IPS-18c (cell line): ENCODE data around the gene FAM200B.
A peak's percentile ranks its signal among the peaks of the same experiment; 100 is the strongest.

Experiments
- H3K4me3 ChIP-seq: 2 replicates; pipeline ENCODE4 v1.7.0; 2013; ENCODE audit warnings: low read depth, mild to moderate bottlenecking, low read length, moderate library complexity; ENCODE audit not compliant: insufficient read depth
- H3K9me3 ChIP-seq: one replicate; pipeline ENCODE4 v1.6.1; 2013; ENCODE audit warnings: mild to moderate bottlenecking, low read length, moderate library complexity; ENCODE audit not compliant: control insufficient read depth, insufficient read depth

FAM200B gene

DNA sequence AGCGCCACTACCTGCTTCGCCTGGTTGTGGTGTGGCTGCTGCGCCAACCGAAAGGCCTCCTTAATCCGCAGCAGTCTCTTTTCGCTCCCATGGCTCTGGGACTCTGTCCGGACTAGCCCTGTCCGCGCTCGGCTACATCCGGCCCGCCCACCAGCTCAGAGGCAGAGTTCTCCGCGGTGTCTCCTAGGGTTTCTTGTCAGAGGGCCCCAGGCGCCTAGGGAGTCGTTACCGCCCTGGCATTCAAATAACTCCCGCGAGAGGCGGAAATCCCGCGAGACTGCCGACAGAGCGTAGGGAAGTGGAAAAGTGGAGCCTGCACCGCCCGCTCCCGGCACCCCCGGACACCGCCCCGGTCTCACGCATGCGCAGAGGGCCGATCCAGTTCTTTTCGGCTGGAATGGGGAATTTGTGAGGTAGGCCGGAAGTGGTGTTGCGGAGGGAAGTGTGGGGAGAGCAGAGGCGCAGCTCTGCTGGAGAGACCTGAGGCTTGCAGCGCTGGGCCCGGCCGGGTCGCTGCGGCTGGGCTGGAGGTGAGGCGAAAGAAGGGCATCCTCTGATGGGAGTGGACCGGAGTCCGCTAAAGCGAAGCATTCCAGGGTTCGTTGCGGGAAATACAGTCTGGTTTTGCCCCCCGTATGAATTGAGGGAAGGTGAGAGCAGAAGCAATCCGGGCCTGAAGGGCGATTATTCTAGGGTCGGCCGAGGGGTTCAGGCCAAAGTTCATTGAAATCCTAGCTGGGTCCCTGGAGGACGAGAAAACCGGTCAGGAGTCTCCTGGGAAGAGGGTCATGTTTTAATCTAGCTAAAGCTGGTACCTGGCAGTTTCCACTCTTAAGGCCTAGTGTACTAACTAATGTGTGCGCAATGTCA, at the start of gene FAM200B:
Gene FAM200B, plus strand, starts transcription at position 456 of the 870 bp plus-strand sequence. CDS start 5,151 bp downstream, outside the sequence.
- H3K4me3 ChIP-seq, result peak within 1 kb of the TSS; percentile 87
- H3K9me3 ChIP-seq, result no peaks in the 10 kb centered on the region

GRCh38 chr4:15636818-15637217, 44.8 kb upstream of the FAM200B start:
- Histone ChIP-seq H3K9me3 (no peaks in the 10 kb centered on the region), H3K4me3 (no peak overlapping the region)

DNA sequence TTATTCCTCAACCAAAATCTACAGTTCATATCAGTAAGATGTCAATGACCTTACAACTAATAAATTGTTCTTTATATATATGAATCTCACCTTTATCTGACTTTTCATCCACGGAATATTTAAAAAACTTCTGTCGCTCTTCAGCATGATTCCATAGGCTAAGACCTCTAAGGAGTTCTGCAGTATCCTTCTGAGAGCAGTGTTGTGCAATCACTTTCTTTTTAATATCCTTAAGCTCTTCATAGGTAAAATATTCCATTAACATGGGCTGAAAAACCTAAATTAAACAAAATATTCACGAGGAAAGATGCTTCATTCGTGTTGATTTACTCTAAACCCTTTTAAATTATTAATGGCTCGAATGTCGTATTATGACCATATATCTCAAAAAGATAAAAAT, 43.2 kb upstream of the FAM200B start:
- Histone ChIP-seq H3K9me3 (no peaks in the 10 kb centered on the region), H3K4me3 (no peak overlapping the region)

DNA sequence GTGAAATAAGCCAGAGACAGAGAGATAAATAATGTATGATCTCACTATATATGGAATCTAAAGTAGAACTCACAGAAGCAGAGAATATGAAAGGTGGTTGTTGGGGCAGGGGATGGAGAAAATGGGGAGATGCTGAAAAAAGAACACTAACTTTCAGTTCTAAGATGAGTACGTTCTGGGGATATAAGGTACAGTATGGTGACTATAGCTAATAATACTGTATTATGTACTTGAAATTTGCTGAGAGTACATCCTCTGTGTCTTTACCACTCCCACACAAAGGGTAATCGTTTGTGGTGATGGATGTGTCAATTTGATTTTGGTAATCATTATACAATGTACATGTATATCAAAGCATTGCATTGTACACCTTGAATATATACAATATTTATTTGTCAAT, 33.0 kb upstream of the FAM200B start:
- Histone ChIP-seq H3K9me3 (no peaks in the 10 kb centered on the region), H3K4me3 (no peak overlapping the region)

GRCh38 chr4:15649914-15650545, 31.6 kb upstream of the FAM200B start:
- no peak overlapping the region for H3K4me3 ChIP-seq

GRCh38 chr4:15651676-15652075, 30.0 kb upstream of the FAM200B start:
- 0 out of 2 replicates have a peak overlapping the region, but pooled peaks have one; percentile 15 for H3K4me3 ChIP-seq

More at GRCh38 chr4:15649914-15650545, 31.6 kb upstream of the FAM200B start:
- H3K9me3 ChIP-seq, result no peaks in the 10 kb centered on the region

DNA sequence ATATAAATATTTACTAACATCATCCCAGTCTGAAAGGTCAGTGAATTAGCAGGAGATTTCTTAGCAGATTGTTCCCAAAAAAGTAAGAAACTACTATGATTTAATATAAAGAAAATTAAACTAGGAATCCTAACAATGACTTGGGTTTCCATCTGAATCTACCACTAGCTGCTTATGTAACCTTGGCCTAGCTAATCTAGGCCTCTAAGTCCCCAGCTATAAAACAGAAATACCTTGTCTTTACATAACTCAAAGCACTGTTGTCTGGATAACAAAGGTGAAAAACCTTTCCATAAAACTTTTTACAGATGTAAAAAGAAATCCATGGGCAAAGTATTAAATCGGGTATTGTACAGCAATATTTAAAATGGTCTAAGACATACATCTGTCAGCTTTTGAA, 29.4 kb upstream of the FAM200B start:
- no peak overlapping the region for H3K4me3 ChIP-seq

More at GRCh38 chr4:15651676-15652075, 30.0 kb upstream of the FAM200B start:
- no peaks in the 10 kb centered on the region for H3K9me3 ChIP-seq

DNA sequence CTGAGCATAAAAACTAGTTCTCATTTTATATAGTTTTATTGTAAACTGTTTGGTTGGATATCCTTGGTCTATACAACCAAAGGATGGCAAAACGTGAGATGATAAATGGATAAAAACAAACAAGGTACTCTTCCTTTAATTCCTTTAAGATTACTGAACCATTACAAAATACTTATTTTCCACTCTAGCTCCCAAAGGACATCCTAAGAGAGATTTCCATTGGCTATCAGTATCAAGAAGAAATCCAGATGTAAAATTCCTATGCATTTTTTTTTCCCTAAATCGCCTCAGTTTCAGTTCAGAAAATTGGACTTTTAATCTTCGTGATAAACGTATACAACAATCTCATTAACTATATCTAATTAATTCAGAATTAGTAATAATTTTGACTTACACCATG, 28.8 kb upstream of the FAM200B start:
- Histone ChIP-seq H3K9me3 (no peaks in the 10 kb centered on the region), H3K4me3 (no peak overlapping the region)

More for the DNA sequence above, 29.4 kb upstream of the FAM200B start:
- no peaks in the 10 kb centered on the region for H3K9me3 ChIP-seq

GRCh38 chr4:15653420-15653819, 28.2 kb upstream of the FAM200B start:
- Histone ChIP-seq H3K9me3 (no peaks in the 10 kb centered on the region), H3K4me3 (peak overlapping the region; percentile 30; the same call in 1 of the 2 replicates)

DNA sequence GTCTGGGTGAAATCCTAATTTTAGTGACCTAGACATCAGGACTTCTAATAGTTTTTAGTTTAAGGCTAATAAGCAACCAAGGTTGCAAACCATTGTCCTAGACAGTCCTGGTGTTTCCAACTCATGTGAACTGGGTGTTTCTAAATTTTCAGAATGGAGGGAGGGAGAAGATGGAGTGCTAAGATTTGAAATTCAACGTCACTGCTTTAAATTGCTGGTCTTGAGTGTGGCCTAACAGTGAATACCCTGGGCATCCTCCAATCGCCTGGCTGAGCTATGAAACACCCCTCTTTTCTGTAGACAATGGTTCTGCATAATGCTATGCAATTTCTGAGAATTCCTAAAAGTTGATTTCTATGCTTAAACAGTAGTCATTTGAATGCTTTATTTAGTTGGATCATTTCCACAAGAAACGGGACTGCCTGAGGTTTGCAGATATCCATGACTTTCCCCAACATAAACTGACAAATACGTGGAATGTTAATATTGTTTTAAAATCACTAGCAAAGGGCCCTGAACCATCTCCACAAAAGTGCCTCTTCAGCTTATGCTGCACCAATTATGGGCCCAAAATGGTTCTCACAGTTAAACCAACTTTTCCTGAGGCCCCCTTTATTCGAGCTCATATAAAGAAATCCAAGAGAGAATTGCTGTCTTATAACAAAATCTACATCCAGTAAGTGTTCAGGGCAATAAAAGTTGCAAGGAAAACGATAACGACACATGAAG, 27.6 kb upstream of the FAM200B start:
- Histone ChIP-seq H3K4me3 (peak overlapping the region; percentile 84), H3K9me3 (no peaks in the 10 kb centered on the region)

GRCh38 chr4:15654593-15655222, 26.9 kb upstream of the FAM200B start:
- H3K4me3 ChIP-seq, result peak overlapping the region; percentile 84
- H3K9me3 ChIP-seq, result no peaks in the 10 kb centered on the region

- H3K9me3 ChIP-seq, result no peaks in the 10 kb centered on the region
- peak within 1 kb of the TSS; percentile 84 for H3K4me3 ChIP-seq
Measured at GRCh38 chr4:15655223-15656037, 26.2 kb upstream of the FAM200B start, which contains the start of gene FBXL5. Gene FBXL5 (minus strand): TSS chr4:15655357. CDS start chr4:15655287, 70 bp downstream.

DNA sequence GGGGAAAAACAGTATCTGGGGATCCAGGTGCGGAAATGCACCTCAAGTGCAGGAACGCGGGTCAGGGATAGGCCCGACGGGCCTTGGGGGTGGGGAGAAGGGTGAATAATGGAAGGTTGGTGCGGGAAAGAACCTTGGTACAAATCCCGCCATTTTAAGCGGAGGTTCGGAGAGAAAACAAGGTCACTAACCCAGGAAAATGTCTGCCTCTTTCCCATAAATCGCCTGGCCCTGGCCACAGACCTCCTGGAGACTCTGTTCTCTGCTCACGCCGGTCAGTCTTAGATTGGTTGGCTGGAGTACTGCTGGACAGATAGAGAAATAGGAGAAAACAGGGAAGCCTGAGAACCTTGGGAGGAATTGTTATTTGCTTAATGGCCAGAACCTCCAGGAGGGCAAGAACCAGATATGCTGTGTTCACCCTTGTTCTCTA, 25.6 kb upstream of the FAM200B start:
- Histone ChIP-seq H3K9me3 (no peaks in the 10 kb centered on the region), H3K4me3 (peak overlapping the region; percentile 58)

- Histone ChIP-seq H3K9me3 (no peaks in the 10 kb centered on the region), H3K4me3 (no peak overlapping the region)
Measured at GRCh38 chr4:15657366-15657765, 24.3 kb upstream of the FAM200B start.

GRCh38 chr4:15658136-15658770, 23.4 kb upstream of the FAM200B start:
- Histone ChIP-seq H3K4me3 (no peak overlapping the region), H3K9me3 (no peaks in the 10 kb centered on the region)

DNA sequence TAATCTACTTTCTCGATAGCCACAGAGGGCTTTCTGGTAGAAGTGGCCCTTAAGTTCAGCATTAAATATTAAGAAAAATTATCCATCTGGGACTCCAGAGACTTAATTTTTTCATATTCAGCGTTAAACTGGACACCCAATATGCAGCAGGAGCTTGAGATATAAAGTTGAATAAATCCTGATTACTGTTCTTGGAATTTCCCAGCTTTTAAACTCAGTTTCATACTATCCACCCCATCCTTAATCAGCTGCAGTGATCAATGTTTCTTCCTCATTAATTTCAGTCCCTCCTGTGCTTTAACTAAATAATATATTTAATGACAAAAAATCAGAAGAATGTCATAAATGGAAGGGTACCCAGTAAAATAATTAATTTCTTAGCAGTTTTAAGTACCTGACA, 22.8 kb upstream of the FAM200B start:
- Histone ChIP-seq H3K9me3 (no peaks in the 10 kb centered on the region), H3K4me3 (no peak overlapping the region)
